SH-SY5Y (cell line): ENCODE measurements around the gene ITSN1.

ENCODE experiments used
- GATA2 ChIP-seq: IDR thresholded peaks from 2 replicates; pipeline ENCODE4 v1.6.1; 2011; ENCODE audit warnings: mild to moderate bottlenecking, low read depth, low read length
- GATA3 ChIP-seq: IDR thresholded peaks from 2 replicates; pipeline ENCODE4 v1.6.1; 2011; ENCODE audit warnings: low read depth, mild to moderate bottlenecking, low read length, moderate library complexity

DNA sequence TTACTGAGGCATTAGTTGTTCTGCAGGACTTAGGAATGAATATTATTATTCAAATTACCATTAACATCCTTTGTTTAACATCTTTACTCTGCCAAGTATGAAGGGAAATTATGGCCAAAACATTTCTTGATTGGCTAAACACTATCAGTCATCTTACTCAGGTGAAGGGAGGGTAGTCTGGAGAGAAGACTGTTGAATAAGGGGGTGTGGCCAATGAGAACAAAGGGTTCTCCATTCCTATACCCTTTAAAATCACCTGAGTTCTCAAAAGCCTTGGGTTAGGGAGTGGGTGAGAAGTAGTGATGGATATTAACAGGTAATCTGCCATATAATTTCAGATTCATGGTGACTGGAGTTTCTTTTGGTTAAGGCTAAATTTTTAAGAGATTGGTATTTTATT lies 20.0 kb upstream of the ITSN1 start:
- TF ChIP-seq GATA2: no peak
- TF ChIP-seq GATA3: no peak
